HG03558 (cell line): ENCODE measurements around the gene KRT16.
"Not testable (repeated sequence)": the region's sequence is repeated elsewhere in the genome, so short reads cannot be mapped to it uniquely, and the experiment has no call there.

Experiments used
- ATAC-seq: cut with Tn5 transposase; IDR thresholded peaks from one replicate; pipeline ENCODE4 v1.9.1; 2021; ENCODE audit warnings: moderate number of reproducible peaks; ENCODE audit not compliant: unreplicated experiment; ENCODE audit errors: extremely low read depth

KRT16 gene

DNA sequence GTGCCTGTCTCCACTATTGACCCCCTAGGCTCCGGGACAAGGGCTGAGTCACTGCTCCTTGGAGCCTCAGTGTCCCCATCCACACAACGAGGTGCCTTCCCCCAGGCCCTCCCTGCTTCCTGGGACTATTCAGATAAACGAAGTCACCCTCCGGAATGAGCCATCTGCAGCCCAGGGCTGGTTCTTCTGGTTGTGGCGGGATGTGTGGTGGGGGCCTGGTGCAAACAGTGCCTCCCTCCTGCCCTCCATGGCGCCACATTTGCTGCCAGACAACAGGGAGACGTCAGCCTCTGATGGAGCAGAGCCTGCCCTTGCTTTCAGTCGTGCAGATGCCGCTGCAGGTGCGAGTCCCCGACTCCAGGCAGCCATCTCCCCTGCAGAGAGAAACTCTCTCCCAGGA lies 5.1 kb upstream of the KRT16 start:
- no peak for ATAC-seq

DNA sequence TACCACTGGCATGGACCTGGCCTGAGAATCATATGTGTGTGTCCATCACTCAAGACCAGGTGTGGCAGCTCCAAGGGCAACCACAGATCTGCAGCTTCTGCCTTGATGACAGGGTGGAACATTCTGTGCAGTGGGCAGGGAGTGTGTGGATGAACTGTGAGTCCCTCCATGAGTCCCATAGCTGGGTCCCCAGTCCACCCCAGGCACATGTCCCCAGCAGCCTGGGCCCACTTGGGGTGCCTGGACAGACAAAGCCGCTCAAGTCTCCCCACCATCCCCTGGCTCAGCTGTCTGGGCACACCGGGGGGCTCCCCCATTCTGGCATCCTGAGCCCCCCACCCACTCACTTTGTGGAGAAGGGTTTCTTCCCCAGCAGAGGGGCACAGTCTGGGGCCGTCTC lies 4.6 kb upstream of the KRT16 start:
- ATAC-seq, result no peak

DNA sequence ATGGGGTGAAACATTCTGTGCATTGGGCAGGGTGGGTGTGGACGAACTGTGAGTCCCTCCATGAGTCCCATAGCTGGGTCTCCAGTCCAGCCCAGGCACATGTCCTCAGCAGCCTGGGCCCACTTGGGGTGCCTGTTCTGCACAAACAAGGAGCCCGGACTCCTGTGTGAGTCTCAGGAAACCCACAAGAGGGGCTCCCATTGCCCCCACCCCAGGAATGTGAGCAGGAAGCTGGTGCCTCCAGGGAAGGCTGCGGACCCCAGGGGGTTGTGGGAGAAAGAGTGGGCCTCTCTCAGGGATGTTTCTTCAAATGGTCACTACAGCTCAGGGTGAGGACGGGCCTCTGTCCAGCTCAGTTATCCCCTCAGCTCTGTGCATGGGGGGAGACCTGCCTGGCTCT lies 3.9 kb upstream of the KRT16 start:
- ATAC-seq, result not testable (repeated sequence)

DNA sequence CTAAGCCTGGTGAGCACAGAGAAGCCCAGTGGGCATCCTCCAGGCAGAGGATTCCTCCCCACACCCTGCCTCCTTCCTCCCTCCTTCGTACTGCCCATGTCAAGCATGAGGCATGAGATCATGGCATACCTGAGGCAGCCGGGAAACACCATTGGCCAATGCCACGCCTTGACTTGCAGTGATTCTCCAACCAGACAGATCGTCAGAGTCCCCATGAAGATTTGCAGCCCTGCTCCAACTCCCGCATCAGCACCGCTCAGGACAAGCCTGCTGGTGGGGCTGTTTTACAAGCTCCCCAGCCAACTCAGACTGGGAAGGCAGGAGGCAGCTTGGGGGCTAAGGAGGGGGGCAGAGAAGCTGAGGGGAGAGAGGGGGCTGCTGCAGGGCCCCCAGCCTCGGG lies 2.9 kb upstream of the KRT16 start:
- no peak for ATAC-seq

DNA sequence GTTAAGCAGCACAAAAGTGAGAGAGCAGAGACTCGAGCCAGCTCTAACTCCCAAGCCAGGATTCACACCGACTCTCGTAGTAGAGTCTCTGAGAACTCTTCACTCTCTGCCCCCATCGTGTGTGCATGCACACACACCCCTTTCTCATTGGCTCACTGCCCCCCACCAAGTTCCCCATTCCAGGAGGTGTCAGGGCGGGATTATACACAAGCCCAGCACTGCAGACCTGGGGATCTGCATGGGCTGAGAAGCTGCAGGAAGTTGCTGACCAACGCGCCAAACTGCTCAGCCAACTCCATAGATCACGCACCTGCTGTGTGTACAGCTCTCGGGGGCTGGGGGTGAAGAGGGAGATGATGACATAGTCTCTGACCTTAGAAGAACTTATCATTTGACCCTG lies 2.2 kb upstream of the KRT16 start:
- not testable (repeated sequence) for ATAC-seq

DNA sequence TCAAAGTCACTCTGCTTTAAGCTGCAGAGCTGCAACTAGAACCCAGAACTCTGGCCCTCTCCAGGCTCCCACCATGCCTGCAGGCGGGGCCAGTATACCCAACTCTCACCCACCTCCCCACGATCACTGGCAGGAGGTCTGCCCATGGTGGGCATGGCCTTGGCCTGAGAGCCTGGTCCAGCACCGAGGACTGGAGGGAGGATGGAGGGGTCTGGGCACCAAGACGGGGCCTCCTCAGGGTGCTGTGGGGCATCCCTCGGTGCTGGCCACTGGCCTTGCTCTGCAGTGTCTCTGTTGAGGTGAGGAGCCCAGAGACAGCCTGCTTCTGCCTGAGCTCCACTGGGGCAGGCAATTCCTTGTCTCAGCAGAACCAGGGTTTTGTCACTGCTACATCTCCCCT lies 1.5 kb upstream of the KRT16 start:
- no peak for ATAC-seq

DNA sequence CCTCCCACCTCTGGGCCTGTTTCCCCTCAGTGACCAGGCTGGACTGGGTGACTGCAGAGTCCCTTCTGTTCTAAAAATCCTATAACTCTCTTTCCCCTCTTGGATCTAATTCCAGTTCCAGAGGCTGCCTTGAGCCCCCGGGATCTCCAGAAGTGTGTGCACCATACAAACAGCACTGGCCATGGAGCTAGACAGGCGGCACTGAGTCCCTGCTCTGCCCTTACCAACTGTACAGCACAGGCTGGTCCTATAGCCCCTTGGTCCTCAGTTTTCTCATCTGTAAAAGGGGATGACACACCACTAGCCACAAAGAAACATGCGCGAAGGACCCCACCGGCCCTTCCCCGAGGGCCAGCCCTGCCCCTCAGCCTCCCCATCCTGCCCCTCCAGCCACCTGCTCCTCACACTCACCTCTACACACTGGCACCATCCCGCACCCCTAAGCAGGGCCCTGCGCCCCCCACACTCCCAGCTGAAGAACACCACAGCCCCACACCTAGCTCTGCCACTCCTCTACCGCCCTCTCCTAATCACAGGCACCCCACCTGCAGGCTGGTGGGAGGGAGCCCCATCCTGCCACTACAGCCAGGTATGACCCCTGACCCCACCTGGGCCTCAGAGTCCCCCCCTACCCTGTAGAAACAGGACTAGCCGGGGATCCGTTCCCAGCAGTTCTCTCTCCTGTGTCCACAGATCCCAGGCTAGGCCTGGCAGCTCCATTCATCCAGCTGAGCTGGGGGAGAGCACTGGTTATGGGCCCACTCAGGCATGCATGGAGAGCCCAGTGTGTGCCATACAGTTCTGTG lies 913 bp upstream of the KRT16 start:
- ATAC-seq, result no peak

DNA sequence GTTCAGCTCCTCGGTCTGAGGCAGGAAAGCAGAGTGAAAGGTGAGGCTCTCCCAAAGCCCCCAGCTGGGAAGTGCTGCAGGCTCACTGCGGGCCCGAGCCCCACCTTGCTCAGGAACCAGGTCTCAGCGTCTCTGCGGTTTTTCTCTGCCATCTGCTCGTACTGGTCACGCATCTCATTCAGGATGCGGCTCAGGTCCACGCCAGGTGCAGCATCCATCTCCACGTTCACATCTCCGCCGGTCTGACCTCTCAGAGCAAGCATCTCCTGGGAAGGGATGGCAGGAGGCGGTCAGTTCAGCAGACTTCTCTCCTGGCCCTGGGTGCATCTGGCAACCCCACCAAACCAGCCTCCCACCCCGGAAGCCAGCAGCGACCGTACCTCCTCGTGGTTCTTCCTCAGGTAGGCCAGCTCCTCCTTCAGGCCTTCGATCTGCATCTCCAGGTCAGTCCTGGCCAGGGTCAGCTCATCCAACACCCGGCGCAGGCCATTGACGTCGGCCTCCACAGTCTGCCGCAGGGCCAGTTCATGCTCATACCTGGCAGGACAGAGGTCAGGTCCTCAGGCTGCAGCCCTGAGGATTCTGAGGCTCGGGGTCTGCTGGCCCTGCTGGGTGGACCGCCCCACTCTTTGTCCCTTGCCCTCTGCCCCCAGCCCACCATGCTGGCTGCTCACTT lies 1.5 kb downstream of the KRT16 start:
- ATAC-seq, result no peak

DNA sequence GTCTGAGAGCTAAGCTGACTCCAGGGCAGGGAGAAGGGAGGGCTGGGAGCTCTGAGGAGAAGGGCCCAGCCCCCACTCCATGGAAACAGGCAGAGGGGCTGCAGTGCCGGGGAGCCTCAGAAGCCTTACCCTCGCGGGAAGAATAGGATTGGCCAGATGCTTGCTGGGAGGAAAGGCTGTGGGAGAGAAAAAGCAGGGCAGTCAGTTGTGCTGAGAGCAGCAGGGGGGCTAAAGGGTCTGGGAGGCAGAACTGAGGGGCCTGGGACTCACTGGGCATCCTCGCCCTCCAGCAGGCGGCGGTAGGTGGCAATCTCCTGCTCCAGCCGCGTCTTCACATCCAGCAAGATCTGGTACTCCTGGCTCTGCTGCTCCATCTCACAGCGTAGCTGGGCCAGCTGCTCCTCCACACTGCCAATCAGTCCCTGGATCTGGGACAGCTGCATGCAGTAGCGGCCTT lies 2.5 kb downstream of the KRT16 start:
- not testable (repeated sequence) for ATAC-seq

DNA sequence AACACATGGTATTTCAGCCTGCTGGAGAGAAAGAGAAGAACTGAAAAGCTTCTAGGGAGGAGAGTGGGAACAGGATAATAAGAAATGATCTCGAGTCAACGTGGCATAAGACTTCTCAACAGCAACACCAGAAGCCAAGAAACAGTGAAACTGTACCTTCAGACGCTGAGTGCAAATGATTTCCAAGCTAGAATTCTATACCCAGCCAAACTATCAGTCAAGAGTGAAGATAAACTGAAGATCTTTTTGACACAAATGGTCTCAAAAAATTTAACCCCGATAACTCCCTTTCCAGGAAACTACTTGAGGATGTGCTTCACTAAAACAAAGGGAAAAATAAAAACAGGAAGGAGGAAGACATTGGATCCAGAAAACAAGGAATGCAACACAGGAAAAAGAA lies 5.6 kb downstream of the KRT16 start:
- not testable (repeated sequence) for ATAC-seq

DNA sequence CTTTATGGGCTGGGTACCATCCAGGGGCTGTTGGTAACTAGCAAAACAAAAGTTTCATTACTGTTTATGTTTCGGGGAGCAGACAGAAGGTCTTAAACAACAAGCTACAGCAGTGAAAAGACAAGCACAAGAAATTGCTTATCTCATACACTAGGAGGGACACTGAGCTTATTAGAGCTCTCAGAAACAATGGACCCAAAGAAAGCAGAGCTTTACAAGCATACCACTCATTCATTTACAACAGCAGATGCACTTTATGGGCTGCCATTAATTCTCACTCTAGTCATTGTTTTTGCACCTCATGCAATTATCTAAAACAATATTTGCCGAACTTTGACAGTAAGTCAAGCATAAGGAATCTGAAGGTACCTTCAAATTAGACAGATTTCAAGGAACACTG lies 10.0 kb downstream of the KRT16 start:
- no peak for ATAC-seq

DNA sequence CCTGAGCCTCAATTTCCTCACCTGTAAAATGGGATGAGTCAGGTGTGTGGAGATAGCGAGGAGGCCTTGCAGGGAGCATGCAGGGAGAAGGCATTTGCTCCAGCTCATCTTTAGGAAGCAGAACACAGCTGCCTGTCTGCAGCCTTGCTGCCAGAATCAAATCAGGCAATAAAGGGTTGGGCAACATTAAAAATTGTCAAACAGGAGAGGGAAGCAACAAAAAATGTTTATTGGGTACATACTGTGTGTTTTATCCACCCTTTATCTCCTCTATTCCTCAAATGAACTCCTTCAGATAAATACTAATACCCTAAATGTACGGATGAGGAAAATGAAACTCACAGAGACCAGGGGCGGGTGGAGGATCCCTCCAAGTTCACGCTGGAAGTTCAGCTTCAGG lies 12.2 kb downstream of the KRT16 start:
- ATAC-seq, result no peak

DNA sequence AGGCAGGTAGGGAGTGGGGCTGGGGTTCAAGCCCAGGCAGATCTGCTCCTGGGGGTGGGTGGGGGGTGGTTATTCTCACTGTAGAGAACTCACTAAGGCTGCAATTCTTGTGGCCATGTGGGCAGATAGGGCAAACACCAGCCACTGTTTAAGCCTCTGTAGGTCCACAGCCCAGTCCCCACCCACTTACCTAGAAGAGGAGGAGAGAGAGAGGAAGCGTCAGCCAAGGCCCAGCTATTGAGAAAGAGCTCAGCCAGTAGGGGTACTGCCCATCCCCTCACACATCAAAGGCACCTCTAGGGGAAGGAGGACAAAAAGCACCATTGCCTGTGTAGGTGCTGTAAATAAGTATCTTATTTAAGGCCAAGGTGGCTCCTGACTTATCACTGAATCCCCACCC lies 12.9 kb downstream of the KRT16 start:
- ATAC-seq, result no peak

DNA sequence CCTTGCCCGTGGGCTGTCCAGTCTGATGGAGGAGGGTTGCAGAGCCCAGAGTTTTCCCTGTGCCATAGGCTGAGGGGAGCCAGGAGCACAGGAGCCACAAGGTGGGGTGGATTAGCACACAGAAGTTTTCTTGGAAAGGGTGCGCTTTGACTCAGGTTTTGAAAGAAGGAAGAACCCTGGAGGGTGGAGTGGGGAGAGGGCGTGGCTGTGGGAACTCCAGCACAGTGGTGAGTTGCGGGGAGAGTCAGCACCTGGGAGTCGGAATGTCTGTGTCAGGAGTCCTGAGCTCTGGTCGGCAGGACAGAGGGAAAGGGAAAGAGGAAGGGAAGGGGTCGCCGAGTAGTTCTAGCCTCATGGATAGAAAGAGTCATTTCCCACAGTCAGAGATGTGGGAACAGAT lies 17.0 kb downstream of the KRT16 start:
- ATAC-seq, result no peak

DNA sequence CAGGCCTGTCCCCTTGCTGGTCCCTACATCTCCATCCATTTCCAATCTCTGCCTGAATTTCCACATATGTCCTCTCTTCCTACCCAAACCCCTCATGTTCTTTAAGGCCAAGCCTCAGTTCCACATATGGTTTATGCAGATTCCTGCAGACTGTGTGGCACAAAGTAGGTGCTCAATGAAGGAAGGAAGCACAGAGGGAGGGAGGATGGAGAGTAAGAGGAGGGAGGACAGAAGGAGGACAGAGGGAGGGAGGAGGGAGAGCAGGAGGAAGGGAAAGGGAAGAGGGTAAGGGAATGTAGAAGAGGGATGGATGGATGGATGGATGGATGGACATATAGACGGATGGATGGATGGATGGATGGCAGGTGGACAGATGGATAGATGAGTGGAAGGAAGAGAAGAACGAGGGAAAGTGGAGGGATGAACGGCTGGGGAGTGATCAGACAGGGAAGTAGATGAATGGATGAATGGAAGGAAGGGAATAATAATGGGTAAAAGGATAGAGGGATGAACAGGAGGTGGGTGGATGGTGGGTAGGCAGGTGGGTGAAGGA lies 18.1 kb downstream of the KRT16 start:
- ATAC-seq, result no peak

DNA sequence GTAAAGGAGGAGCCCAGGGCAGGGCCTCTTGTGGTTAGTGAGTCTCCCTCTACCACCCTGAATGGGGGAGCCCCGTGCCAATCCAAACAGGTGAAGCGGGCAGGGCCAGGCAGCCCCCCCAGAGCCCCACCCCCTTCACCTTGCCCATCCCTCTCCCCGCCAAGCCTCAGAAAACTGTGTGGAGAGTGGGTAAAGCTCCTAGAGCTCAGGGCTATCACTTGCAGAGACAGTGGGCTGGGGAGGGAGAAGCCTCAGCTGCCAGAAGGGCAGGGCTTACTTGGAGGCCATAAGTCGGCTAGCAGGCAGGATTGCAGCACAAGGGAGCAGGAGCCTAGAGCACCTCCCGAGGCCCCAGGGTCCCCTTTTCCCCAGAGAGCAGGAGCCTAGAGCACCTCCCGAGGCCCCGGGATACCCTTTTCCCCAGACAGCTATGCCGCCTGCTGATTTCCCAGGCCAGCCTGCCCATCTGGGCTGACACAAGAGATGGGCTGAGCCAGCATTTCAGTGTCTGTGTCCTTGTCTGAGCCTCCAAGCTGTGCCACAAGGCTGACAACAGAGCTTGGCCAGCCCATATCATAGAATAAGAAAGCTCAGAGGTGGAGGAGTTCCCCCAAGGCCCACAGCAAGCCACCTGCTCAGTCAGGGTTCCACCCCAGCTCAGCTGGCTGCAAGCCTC lies 19.1 kb downstream of the KRT16 start:
- ATAC-seq, result no peak

DNA sequence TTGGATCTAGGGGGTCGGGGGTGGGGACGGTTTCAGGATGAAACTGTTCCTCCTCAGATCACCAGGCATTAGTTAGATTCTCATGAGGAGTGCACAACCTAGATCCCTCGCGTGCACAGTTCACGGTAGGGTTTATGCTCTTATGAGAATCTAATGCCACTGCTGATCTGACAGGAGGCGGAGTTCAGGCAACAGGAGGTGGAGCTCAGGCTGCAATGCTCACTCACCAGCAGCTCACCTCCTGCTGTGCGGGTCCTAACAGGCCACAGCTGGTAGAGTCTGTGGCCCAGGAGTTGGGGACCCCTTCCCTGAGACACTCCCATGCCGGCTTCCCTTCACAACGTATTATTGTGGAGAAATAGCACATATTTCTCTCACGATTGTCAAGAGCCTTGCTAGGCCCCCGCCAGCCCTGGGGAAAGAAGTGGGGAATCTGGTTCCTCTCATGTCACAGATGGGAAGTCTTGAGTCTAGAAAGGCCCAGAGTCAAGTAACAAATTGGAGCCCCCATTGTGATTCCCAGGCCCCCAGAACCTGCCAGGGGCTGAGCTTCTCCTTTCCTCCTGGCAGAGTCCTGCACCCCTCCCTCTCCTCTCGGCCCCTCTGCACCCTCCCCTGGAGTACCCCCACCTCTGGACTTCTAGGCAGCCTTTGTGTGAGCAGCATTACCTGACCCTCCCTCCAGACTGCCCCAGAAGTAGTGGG lies 19.8 kb downstream of the KRT16 start:
- ATAC-seq, result no peak

DNA sequence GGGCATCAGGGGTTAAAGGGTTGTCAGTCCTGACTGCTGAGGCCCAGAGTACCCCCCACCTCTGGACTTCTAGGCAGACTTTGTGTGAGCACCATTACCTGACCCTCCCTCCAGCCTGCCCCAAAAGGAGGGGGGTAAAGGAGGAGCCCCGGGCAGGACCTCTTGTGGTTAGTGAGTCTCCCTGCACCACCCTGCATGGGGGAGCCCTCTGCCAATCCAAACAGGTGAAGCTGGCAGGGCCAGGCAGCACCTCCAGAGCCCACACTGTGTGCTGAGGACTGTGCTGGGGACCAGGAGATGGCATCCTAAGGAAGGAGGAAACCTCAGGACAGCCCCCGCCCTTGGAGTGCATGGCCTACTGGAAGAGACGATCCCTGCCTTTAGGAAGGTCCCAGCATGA lies 23.3 kb downstream of the KRT16 start:
- ATAC-seq, result no peak

DNA sequence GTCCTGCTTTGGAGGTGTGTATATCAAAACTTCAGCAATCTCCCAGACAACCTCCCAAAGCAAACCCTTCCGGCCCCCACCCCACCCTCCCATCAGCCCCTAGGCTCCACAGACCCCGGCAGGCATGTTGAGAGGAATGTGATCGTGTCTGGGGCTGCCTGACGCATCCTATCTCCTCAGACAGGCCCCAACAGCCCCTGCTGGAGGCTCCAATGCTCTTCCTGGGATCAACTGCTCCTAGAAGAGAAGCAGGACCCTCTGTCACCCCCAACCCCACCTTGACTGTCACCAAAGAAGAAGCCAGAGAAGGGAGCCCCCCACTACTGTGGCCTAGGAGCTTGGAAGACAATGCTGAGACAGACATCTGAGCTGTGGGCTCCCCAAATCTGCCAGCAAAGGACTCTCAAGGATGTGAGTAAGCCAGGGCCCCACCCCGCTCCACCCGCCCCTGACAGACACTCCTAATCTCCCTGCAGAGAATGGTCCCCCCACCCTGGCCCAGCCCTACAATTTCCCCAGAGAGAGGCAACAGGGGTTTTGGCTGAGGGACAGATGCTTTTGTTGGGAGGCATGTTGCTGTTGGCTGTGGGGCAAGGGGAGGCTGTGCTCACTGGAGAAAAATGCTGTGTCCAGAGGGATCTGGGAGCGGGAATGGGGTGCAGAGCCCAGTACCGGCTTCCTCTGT lies 24.3 kb downstream of the KRT16 start:
- ATAC-seq, result no peak
